ENCODE data around the gene NT5E. TPM values are rescaled to one million over a fixed set of nuclear protein-coding genes. Genes with fewer than 3 reads are reported as not detected.
"Not testable (repeated sequence)": the region's sequence is repeated elsewhere in the genome, so short reads cannot be mapped to it uniquely, and the experiment has no call there.

Gene NT5E
- total RNA-seq: 1 to 10 TPM; 7.4 to 7.6 TPM

GRCh38 chr6:85449818-85450759 is at the start of gene NT5E:
NT5E (plus strand) TSS chr6:85450083; CDS start chr6:85450140, 57 bp downstream.
- peak; percentile 64 for ATAC-seq
- Mint-ChIP-seq H3K27ac (peak within 1 kb of the TSS; percentile 89), H3K4me3 (peak within 1 kb of the TSS; percentile 93), H3K36me3 (ENCODE audit: low read depth) (peaks cover 6% of the 10 kb centered on the region), H3K4me1 (ENCODE audit: low read depth) (peaks cover 67% of the 10 kb centered on the region), H3K9me3 (ENCODE audit: insufficient read depth) (no peaks in the 10 kb centered on the region), H3K27me3 (ENCODE audit: low read depth) (peaks cover 11% of the 10 kb centered on the region)
- DNase-seq: peak; percentile 74
- ChIA-PET POLR2A (interaction anchor here (0.6 to 3.2 kb wide), 17 partner anchors 9 to 1590 kb away, joined by 3 to 31 read pairs (median 6); partner anchors contain the start of gene SNX14), CTCF (interaction anchor here (0.8 to 9.1 kb wide), 17 partner anchors 10 to 95 kb away, joined by 3 to 158 read pairs (median 5); no protein-coding TSS in a partner anchor)

GRCh38 chr6:85400331-85400730 is 49.6 kb upstream of the NT5E start:
- Mint-ChIP-seq H3K4me3 (no peak overlapping the region), H3K4me1 (ENCODE audit: low read depth) (peaks cover 52% of the 10 kb centered on the region), H3K36me3 (ENCODE audit: low read depth) (no peaks in the 10 kb centered on the region), H3K9me3 (ENCODE audit: insufficient read depth) (peaks cover 5% of the 10 kb centered on the region), H3K27me3 (ENCODE audit: low read depth) (no peaks in the 10 kb centered on the region), H3K27ac (no peak overlapping the region)
- CTCF ChIA-PET: interaction anchor here (0.7 to 6.7 kb wide), 4 partner anchors 45 to 83 kb away, joined by 3 to 54 read pairs (median 14); partner anchors contain the start of gene NT5E
- no peak for ATAC-seq
- POLR2A ChIA-PET: interaction anchor here (1.5 to 2.3 kb wide), 2 partner anchors 50 to 278 kb away, joined by 4 to 18 read pairs; partner anchors contain the start of gene NT5E
- DNase-seq: no peak

- Mint-ChIP-seq H3K36me3 (ENCODE audit: low read depth) (no peaks in the 10 kb centered on the region), H3K27ac (peak overlapping the region; percentile 74), H3K27me3 (ENCODE audit: low read depth) (no peaks in the 10 kb centered on the region), H3K4me3 (peak overlapping the region; percentile 16), H3K9me3 (ENCODE audit: insufficient read depth) (peaks cover 5% of the 10 kb centered on the region), H3K4me1 (ENCODE audit: low read depth) (peaks cover 63% of the 10 kb centered on the region)
- ATAC-seq (peak; percentile 60), DNase-seq (peak; percentile 33)
- ChIA-PET POLR2A (interaction anchor here (1.5 to 2.3 kb wide), 2 partner anchors 49 to 277 kb away, joined by 4 to 18 read pairs; partner anchors contain the start of gene NT5E), CTCF (interaction anchor here (0.6 to 6.7 kb wide), 8 partner anchors 13 to 82 kb away, joined by 3 to 54 read pairs (median 3); partner anchors contain the start of gene NT5E)
Measured at GRCh38 chr6:85401186-85402021, 48.5 kb upstream of the NT5E start.

GRCh38 chr6:85402071-85402470 is 47.8 kb upstream of the NT5E start:
- Mint-ChIP-seq H3K36me3 (ENCODE audit: low read depth) (no peaks in the 10 kb centered on the region), H3K9me3 (ENCODE audit: insufficient read depth) (peaks cover 5% of the 10 kb centered on the region), H3K27ac (peak overlapping the region; percentile 74), H3K27me3 (ENCODE audit: low read depth) (no peaks in the 10 kb centered on the region), H3K4me3 (peak overlapping the region; percentile 9), H3K4me1 (ENCODE audit: low read depth) (peaks cover 70% of the 10 kb centered on the region)
- ChIA-PET CTCF (interaction anchor here (0.6 to 6.7 kb wide), 4 partner anchors 15 to 81 kb away, joined by 3 to 54 read pairs (median 12); partner anchors contain the start of gene NT5E), POLR2A (interaction anchor here (0.5 to 2.3 kb wide), 3 partner anchors 48 to 276 kb away, joined by 3 to 18 read pairs (median 4); partner anchors contain the start of gene NT5E)
- DNase-seq (no peak), ATAC-seq (no peak)

DNA sequence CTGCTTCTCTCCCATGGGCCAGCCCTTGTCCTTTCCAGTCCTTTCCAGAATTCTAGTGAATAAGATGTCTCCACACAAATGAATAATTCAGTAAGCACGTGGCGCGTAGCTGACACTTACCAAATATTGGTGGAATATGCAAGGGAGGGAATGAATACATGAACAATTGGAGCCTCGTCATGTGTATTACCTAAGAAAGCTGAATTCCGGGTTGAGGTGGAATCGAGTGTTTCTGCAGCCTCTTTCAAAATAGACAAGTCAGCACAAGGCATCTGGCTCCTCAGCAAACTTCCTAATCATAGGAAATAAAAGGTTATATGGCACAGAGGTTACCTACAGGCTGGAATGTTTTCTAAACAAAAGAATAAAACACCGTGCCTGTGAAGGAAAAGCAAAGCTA is 47.0 kb upstream of the NT5E start:
- Mint-ChIP-seq H3K9me3 (ENCODE audit: insufficient read depth) (peaks cover under 1% of the 10 kb centered on the region), H3K4me1 (ENCODE audit: low read depth) (peaks cover 73% of the 10 kb centered on the region), H3K4me3 (no peak overlapping the region), H3K27me3 (ENCODE audit: low read depth) (no peaks in the 10 kb centered on the region), H3K27ac (peak overlapping the region; percentile 74), H3K36me3 (ENCODE audit: low read depth) (no peaks in the 10 kb centered on the region)
- no peak for DNase-seq
- CTCF ChIA-PET: interaction anchor here (1.0 to 6.7 kb wide), 4 partner anchors 9 to 135 kb away, joined by 4 to 54 read pairs (median 6); partner anchors contain the start of gene NT5E
- no peak for ATAC-seq
- POLR2A ChIA-PET: no interaction called here

GRCh38 chr6:85403331-85404015 is 46.4 kb upstream of the NT5E start:
- H3K4me1 Mint-ChIP-seq (ENCODE audit: low read depth): peaks cover 73% of the 10 kb centered on the region
- POLR2A ChIA-PET: interaction anchor here (1.2 to 2.2 kb wide), 2 partner anchors 47 to 62 kb away, joined by 3 to 17 read pairs; partner anchors contain the start of gene NT5E

GRCh38 chr6:85404016-85404563 is 45.8 kb upstream of the NT5E start:
- ChIA-PET CTCF (interaction anchor here (0.9 to 6.7 kb wide), 7 partner anchors 21 to 79 kb away, joined by 3 to 54 read pairs (median 4); partner anchors contain the start of gene NT5E), POLR2A (interaction anchor here (0.8 to 2.2 kb wide), 4 partner anchors 46 to 239 kb away, joined by 3 to 17 read pairs (median 4); partner anchors contain the start of genes NT5E and SYNCRIP)
- H3K4me3 Mint-ChIP-seq; H3K27me3 Mint-ChIP-seq (ENCODE audit: low read depth); H3K9me3 Mint-ChIP-seq (ENCODE audit: insufficient read depth); ATAC-seq; H3K36me3 Mint-ChIP-seq (ENCODE audit: low read depth); DNase-seq: not testable (repeated sequence)
- Mint-ChIP-seq H3K4me1 (ENCODE audit: low read depth) (peaks cover 73% of the 10 kb centered on the region), H3K27ac (peak overlapping the region; percentile 79)

More at GRCh38 chr6:85403331-85404015, 46.4 kb upstream of the NT5E start:
- no peaks in the 10 kb centered on the region for H3K27me3 Mint-ChIP-seq (ENCODE audit: low read depth)
- CTCF ChIA-PET: interaction anchor here (0.9 to 6.7 kb wide), 6 partner anchors 9 to 134 kb away, joined by 3 to 54 read pairs (median 4); partner anchors contain the start of gene NT5E
- H3K36me3 Mint-ChIP-seq (ENCODE audit: low read depth): no peaks in the 10 kb centered on the region
- no peaks in the 10 kb centered on the region for H3K9me3 Mint-ChIP-seq (ENCODE audit: insufficient read depth)
- peak overlapping the region; percentile 59 for H3K27ac Mint-ChIP-seq
- H3K4me3 Mint-ChIP-seq: no peak overlapping the region
- DNase-seq (no peak), ATAC-seq (no peak)

- H3K27me3 Mint-ChIP-seq (ENCODE audit: low read depth): no peaks in the 10 kb centered on the region
- peak overlapping the region; percentile 79 for H3K27ac Mint-ChIP-seq
- ChIA-PET POLR2A (interaction anchor here (0.8 to 2.2 kb wide), 4 partner anchors 46 to 238 kb away, joined by 3 to 17 read pairs (median 4); partner anchors contain the start of genes NT5E and SYNCRIP), CTCF (interaction anchor here (0.9 to 6.7 kb wide), 8 partner anchors 9 to 78 kb away, joined by 3 to 54 read pairs (median 4); partner anchors contain the start of gene NT5E)
- H3K9me3 Mint-ChIP-seq (ENCODE audit: insufficient read depth): no peaks in the 10 kb centered on the region
- peaks cover 73% of the 10 kb centered on the region for H3K4me1 Mint-ChIP-seq (ENCODE audit: low read depth)
- no peaks in the 10 kb centered on the region for H3K36me3 Mint-ChIP-seq (ENCODE audit: low read depth)
- no peak overlapping the region for H3K4me3 Mint-ChIP-seq
- ATAC-seq (peak; percentile 31), DNase-seq (no peak)
Measured at GRCh38 chr6:85404564-85405174, 45.2 kb upstream of the NT5E start.

DNA sequence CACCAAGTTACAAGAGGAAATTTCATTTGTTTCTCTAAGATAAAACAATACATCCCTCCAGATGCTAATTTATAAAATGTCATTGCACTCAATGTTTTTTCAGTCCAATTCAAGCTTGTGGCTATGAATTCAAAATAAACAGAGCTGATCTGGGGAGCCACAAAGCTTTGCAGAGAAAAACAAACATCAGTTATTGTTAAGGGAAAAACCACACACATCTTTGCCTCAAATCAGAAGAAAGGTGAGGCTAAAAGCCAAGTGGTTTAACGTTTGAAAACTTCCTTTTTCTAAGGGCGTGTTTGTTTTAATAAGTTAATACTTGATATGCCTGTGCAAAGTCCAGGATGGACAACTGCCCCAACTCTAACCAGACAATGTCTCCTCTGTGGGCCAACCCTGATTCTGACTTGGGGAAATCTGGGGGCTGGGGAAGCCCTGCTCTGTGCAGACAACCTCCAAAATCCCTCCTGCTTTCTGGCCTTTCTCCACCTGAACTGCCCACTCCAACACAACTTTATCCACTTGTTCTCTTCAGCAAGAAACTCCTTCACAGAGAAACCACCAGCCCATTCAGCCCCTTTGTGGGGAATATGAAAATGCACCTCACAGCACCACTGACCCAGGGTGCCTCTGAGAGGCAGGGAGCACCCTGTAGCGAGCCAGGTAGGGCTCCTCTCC is 44.6 kb upstream of the NT5E start:
- H3K27me3 Mint-ChIP-seq (ENCODE audit: low read depth): no peaks in the 10 kb centered on the region
- H3K4me3 Mint-ChIP-seq: peak overlapping the region; percentile 30
- DNase-seq (no peak), ATAC-seq (peak; percentile 37)
- POLR2A ChIA-PET: interaction anchor here (1.6 to 2.2 kb wide), 2 partner anchors 45 to 238 kb away, joined by 4 to 17 read pairs; partner anchors contain the start of genes NT5E and SYNCRIP
- CTCF ChIA-PET: interaction anchor here (0.9 to 6.7 kb wide), 8 partner anchors 9 to 78 kb away, joined by 3 to 54 read pairs (median 4); partner anchors contain the start of gene NT5E
- H3K9me3 Mint-ChIP-seq (ENCODE audit: insufficient read depth): no peaks in the 10 kb centered on the region
- no peaks in the 10 kb centered on the region for H3K36me3 Mint-ChIP-seq (ENCODE audit: low read depth)
- H3K27ac Mint-ChIP-seq: peak overlapping the region; percentile 79
- peaks cover 71% of the 10 kb centered on the region for H3K4me1 Mint-ChIP-seq (ENCODE audit: low read depth)

All from activated CD8-positive, alpha-beta T cell treated with anti-CD3 and anti-CD28 coated beads, Interleukin-2, amount 10 ng/mL, durations not matched to agents 7 days and 5 days (primary cell).